ENCODE measurements around the gene MRC2. TPM values are rescaled to one million over a fixed set of nuclear protein-coding genes. Genes with fewer than 3 reads are reported as not detected.

Gene MRC2
- polyA plus RNA-seq, 1 experiment: 271 TPM

DNA sequence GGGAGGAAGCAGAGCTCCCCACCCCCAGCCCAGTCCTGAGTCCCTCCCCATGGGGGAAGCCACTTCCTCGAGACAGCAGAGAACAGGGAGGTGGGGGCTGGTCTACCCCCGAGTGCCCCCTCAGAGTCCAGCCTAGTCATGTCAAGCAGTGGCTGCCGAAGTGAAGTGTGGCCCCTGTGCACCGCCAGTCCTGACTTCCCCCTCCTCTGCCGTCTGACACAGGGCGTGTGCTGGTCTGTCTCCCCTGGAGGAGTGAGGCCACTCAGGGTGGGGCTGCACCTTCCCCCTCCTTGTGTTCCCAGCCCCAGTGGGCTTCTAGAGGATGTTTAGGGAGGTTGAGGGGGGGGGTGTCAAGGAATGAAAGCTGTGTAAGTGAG lies 46.9 kb downstream of the MRC2 start:
- Histone ChIP-seq H3K36me3 (ENCODE audit: control insufficient read depth, insufficient read depth, low read length) (peaks cover 66% of the 10 kb centered on the region), H3K4me3 (ENCODE audit: low read depth, low read length) (no peak overlapping the region), H3K27me3 (ENCODE audit: control insufficient read depth, insufficient read depth, low read length) (no peaks in the 10 kb centered on the region)
- DNase-seq (ENCODE audit: low read depth): no peak
- ChIA-PET CTCF (interaction anchor here (0.6 to 1.2 kb wide), 2 partner anchors 91 to 121 kb away, joined by 3 read pairs; no protein-coding TSS in a partner anchor), POLR2A (no interaction called here)
- TF ChIP-seq, protein P1, sequence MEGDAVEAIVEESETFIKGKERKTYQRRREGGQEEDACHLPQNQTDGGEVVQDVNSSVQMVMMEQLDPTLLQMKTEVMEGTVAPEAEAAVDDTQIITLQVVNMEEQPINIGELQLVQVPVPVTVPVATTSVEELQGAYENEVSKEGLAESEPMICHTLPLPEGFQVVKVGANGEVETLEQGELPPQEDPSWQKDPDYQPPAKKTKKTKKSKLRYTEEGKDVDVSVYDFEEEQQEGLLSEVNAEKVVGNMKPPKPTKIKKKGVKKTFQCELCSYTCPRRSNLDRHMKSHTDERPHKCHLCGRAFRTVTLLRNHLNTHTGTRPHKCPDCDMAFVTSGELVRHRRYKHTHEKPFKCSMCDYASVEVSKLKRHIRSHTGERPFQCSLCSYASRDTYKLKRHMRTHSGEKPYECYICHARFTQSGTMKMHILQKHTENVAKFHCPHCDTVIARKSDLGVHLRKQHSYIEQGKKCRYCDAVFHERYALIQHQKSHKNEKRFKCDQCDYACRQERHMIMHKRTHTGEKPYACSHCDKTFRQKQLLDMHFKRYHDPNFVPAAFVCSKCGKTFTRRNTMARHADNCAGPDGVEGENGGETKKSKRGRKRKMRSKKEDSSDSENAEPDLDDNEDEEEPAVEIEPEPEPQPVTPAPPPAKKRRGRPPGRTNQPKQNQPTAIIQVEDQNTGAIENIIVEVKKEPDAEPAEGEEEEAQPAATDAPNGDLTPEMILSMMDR (IDR thresholded peaks at IDR 0.05; ENCODE audit: insufficient read depth, low read depth, low read length): no peak

DNA sequence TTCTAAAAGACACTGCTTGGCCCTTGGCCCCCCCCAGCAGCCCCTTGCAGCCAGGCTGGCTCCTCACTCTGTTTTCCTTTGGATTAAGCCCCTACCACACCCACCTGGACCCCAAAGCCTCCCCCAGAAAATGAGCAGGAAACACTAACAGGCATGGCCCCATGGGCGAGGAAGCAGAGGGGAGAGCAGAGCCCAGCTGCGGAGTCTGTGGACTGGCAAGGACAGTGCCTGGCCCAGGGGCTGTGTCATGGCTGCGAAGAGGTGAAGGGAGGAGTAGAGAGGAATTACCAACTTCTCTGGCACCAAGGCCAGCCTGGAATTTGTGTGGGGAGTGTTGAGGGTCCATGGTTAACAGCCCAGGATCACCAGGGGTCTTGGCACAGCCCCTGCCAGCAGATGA lies 47.4 kb downstream of the MRC2 start:
- CTCF ChIA-PET: interaction anchor here (1.2 kb wide), 1 partner anchor 122 kb away, joined by 3 read pairs; no protein-coding TSS in a partner anchor
- Histone ChIP-seq H3K27me3 (ENCODE audit: control insufficient read depth, insufficient read depth, low read length) (no peaks in the 10 kb centered on the region), H3K4me3 (ENCODE audit: low read depth, low read length) (no peak overlapping the region), H3K36me3 (ENCODE audit: control insufficient read depth, insufficient read depth, low read length) (peaks cover 67% of the 10 kb centered on the region)
- no peak for DNase-seq (ENCODE audit: low read depth)
- POLR2A ChIA-PET: no interaction called here
- TF ChIP-seq, protein P1 (IDR thresholded peaks at IDR 0.05; ENCODE audit: insufficient read depth, low read depth, low read length): no peak

DNA sequence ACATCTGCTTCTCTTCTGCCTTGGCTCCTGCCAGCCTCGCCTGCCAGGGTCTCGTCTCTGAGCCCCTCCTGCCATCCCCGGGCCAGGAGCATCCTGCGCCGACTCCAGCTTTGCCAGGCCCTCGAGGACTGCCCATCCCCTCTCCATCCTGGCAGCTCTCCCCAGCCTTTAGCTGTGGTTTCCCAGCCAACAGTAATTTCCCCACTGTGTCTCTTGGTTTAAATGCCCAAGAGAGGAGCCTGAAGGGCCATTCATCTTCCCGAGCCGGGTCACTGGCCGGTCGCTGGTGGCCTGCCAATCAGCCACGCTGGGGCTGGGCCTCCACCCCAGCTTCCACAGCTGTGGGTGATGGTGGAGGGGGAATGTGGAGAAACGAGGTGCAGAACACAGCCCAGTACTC lies 47.8 kb downstream of the MRC2 start:
- Histone ChIP-seq H3K36me3 (ENCODE audit: control insufficient read depth, insufficient read depth, low read length) (peaks cover 64% of the 10 kb centered on the region), H3K27me3 (ENCODE audit: control insufficient read depth, insufficient read depth, low read length) (no peaks in the 10 kb centered on the region), H3K4me3 (ENCODE audit: low read depth, low read length) (no peak overlapping the region)
- TF ChIP-seq, protein P1 (IDR thresholded peaks at IDR 0.05; ENCODE audit: insufficient read depth, low read depth, low read length): no peak
- CTCF ChIA-PET: interaction anchor here (1.2 kb wide), 1 partner anchor 122 kb away, joined by 3 read pairs; no protein-coding TSS in a partner anchor
- POLR2A ChIA-PET: no interaction called here
- DNase-seq (ENCODE audit: low read depth): no peak

DNA sequence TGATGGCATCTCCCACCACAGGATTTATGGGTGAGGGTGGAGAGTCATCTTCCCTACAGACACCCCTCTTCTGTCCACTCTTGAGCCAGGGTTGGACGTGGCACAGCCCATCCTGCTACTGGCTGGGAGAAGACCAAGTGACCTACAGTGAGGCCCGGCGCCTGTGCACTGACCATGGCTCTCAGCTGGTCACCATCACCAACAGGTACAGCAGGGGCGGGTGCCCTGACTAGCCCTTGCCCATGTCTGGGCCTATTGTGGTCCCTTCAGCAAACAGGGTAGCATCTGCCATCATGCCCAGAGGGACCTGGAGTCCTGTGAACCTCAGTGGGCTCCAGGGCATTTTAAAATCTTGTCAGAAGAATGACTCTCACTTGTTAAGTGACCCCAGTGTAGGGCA lies 48.2 kb downstream of the MRC2 start:
- TF ChIP-seq, protein P1 (IDR thresholded peaks at IDR 0.05; ENCODE audit: insufficient read depth, low read depth, low read length): no peak
- ChIA-PET CTCF (interaction anchor here (1.2 kb wide), 1 partner anchor 123 kb away, joined by 3 read pairs; no protein-coding TSS in a partner anchor), POLR2A (no interaction called here)
- no peak for DNase-seq (ENCODE audit: low read depth)
- Histone ChIP-seq H3K27me3 (ENCODE audit: control insufficient read depth, insufficient read depth, low read length) (no peaks in the 10 kb centered on the region), H3K36me3 (ENCODE audit: control insufficient read depth, insufficient read depth, low read length) (peaks cover 62% of the 10 kb centered on the region), H3K4me3 (ENCODE audit: low read depth, low read length) (no peak overlapping the region)

DNA sequence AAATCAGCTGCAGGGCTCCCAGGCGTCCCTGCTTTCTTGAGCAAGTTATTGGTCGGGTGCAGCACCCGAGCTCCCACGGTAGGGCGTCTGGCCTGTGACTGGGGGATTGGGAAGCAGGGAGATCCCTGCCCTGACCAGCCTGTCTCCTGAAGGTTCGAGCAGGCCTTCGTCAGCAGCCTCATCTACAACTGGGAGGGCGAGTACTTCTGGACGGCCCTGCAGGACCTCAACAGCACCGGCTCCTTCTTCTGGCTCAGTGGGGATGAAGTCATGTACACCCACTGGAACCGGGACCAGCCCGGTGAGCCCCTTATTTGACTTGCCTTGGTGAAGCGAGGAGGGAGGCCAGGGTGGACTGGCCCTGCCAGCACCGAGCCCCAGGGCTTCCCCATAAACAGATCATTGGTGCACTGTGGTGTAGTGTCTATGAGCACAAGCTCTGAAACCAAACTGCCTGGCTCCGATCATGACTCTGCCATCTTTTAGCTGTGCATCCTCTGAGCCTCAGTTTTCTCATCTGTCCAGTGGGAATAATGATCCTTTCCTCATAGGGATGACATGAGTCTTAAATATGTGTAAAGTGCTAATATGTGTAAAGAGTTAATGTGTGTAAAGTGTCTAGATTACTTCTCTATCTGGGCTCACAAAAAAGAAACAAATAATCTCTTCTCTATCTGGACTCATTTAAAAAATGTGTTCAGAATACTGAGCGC lies 48.9 kb downstream of the MRC2 start:
- TF ChIP-seq, protein P1 (IDR thresholded peaks at IDR 0.05; ENCODE audit: insufficient read depth, low read depth, low read length): no peak
- CTCF ChIA-PET: no interaction called here
- DNase-seq (ENCODE audit: low read depth): no peak
- Histone ChIP-seq H3K4me3 (ENCODE audit: low read depth, low read length) (no peak overlapping the region), H3K36me3 (ENCODE audit: control insufficient read depth, insufficient read depth, low read length) (peaks cover 66% of the 10 kb centered on the region), H3K27me3 (ENCODE audit: control insufficient read depth, insufficient read depth, low read length) (no peaks in the 10 kb centered on the region)
- POLR2A ChIA-PET: no interaction called here

All from BJ (cell line).